Measurements from ENCODE around the gene LIN52. TPM values are rescaled to one million over a fixed set of nuclear protein-coding genes. Genes with fewer than 3 reads are reported as not detected.

LIN52 gene
- total RNA-seq (2022; extraction: Qiagen RNA extraction), result 3.7 to 6.9 TPM (median 4.2 TPM) in 5 replicates

DNA sequence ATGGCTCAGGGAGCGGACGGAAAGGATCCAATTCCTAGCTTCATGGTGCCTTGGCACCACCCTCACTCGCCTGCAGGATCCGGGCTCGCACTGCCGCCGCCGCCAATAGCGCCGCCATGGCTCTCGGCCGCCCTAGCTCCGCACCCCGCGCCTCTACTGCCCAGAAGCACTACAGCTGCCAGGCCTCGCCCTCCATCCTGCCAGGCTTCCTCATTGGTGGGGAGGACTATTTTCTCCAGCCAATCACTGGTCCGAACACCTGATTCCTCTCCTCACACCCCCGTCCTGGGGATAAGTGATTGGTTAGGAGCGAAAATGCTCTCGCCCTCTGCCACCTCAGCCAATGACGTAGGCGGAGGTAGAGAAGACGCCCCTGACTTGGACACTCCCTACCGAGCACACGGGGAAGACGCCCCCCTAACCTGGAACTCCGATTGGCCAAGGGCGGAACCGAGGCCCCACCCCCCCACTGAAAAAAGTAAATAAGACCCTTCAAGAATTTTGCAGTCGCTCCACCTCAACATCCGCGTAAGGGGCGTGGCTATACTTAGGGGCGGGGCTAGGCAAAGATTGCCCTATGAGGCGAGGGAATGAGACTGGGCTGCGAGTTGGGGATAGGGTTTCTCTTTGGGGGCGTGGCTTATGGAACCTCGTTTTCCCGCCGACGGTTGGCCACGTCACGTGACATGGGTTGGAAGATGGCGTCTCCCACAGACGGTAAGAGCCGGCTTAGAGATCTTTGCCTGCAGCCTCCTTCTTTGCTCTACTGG is at the start of gene LIN52, which contains the start of gene ALDH6A1:
TSS of gene LIN52 (plus strand) at position 680 of the 770 bp plus-strand sequence. CDS start at position 699, 19 bp downstream.
TSS of gene ALDH6A1 (minus strand) at position 177 of the 770 bp plus-strand sequence. CDS start at position 118, 59 bp downstream.

GRCh38 chr14:74238974-74239847 is 154.5 kb downstream of the LIN52 start, which contains the start of gene VSX2:
Gene VSX2 (plus strand): TSS chr14:74239449. CDS start chr14:74239562, 113 bp downstream.

Other genes starting within 250 kb of the LIN52 start
- 7.5 to 8.8 TPM (median 8.2 TPM) in 5 replicates for gene PTGR2, start 233.1 kb upstream of the LIN52 start, total RNA-seq (2022; extraction: Qiagen RNA extraction)
- gene ZNF410, start 198.1 kb upstream of the LIN52 start, total RNA-seq (2022; extraction: Qiagen RNA extraction), result 43.9 to 56.6 TPM (median 44.3 TPM) in 5 replicates
- gene FAM161B, start 134.9 kb upstream of the LIN52 start, total RNA-seq (2022; extraction: Qiagen RNA extraction), result 1.4 to 1.9 TPM (median 1.7 TPM) in 5 replicates
- 22.1 to 26.9 TPM (median 25.9 TPM) in 5 replicates for gene COQ6, start 134.7 kb upstream of the LIN52 start, total RNA-seq (2022; extraction: Qiagen RNA extraction)
- gene ENTPD5, start 65.7 kb upstream of the LIN52 start, total RNA-seq (2022; extraction: Qiagen RNA extraction), result 5.1 to 6.5 TPM (median 5.9 TPM) in 5 replicates
- gene BBOF1, start 65.6 kb upstream of the LIN52 start, total RNA-seq (2022; extraction: Qiagen RNA extraction), result 2.8 to 4.2 TPM (median 3.2 TPM) in 5 replicates
- gene ALDH6A1, start 503 bp upstream of the LIN52 start, total RNA-seq (2022; extraction: Qiagen RNA extraction), result 2.0 to 3.1 TPM (median 2.6 TPM) in 5 replicates
- gene VSX2, start 154.5 kb downstream of the LIN52 start, total RNA-seq (2022; extraction: Qiagen RNA extraction), result not detected in 5 replicates
- 25.4 to 33.5 TPM (median 30.0 TPM) in 5 replicates for gene ABCD4, start 218.0 kb downstream of the LIN52 start, total RNA-seq (2022; extraction: Qiagen RNA extraction)

Measured in A549 treated with AZD2906 at 1 μM for 4 hours (cell line).